HG02623 (cell line): ENCODE data around the gene FYN.

Experiments used
- ATAC-seq: cut with Tn5 transposase; IDR thresholded peaks from one replicate; pipeline ENCODE4 v1.9.1; 2021; ENCODE audit warnings: moderate library complexity; ENCODE audit not compliant: unreplicated experiment

Gene FYN

DNA sequence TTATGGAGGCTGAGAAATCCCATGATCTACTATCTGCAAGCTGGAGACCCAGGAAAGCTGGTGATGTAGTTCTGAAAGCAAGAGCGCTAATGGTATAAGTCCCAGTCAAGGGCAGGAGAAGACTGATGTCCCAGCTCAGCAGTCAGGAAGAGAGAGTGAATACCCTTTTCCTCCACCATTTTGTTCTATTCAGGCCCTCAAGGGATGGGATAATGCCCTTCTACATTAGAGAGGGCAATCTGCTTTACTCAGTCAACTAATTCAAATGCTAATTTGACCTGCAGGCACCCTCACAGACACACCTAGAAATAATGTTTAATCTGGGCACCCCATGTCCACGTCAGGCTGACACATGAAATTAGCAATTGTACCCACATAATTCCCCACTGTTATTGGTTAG is 10.8 kb upstream of the FYN start:
- ATAC-seq, result no peak

DNA sequence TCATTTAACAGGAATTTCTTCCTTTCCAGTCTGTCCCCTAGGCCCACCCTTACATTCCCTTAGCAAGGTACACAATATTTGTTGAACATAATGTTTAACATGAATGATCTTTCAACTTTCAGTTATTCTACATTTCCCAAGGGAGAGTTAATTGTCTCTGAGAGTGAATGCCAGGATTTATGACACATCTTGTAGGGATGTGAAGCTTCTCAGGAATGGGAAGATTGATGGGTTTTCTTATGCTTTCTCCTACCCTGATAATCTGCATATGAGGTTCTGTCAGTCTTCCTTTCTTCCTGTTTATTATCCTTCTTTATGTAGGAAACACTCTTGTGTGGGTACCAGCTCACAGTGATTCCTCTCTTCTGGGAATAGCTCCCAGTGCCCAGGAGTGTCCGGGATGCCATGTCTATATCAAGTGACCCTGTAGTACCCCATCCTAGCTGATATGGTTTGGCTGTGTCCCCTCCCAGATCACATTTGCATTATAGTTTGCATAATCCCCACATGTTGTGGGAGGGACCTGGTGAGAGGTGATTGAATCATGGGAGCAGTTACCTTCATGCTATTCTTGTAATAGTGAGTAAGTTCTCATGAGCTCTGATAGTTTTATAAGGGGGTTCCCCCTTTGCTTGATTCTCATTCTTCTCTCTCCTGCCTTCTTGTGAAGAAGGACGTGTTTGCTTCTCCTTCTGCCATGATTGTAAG is 7.1 kb upstream of the FYN start:
- ATAC-seq, result no peak

DNA sequence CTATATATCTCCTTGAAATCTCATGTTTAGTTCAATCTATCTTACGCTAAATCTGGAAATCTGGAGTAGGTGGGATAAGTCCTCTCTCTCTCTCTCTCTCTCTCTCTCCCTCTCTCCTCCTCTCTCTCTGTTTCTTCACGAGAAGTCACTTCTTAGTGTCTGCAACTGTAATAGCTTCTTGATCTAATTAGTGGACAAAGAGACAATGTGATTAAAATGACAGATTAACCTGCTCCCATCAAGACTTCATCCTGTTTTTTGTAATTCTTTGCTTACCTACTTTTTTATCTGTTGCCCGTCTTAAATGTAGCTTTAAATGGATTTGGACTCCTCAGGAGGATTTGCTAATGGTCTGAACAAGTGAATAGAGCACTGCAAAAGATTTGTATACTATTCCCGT is 2.5 kb upstream of the FYN start:
- ATAC-seq, result no peak

DNA sequence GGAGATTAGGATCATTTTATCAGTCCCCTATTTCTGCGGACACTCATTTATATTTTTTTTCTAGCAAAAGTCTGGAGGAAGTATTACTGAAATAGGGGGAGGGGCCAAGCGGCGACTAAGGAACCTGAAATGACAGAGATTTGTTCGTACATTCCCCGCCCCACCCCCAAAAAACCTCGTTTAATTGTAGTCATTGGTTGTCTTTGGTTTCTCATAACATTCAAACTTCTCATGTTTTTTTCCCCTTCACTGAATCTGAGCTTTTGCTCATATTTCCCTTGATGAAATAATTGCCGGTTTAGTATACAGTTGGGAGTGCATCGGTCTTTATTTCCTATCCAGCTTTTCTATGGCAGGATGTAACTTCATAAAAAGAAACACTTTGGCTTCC is 768 bp upstream of the FYN start:
- ATAC-seq, result no peak

DNA sequence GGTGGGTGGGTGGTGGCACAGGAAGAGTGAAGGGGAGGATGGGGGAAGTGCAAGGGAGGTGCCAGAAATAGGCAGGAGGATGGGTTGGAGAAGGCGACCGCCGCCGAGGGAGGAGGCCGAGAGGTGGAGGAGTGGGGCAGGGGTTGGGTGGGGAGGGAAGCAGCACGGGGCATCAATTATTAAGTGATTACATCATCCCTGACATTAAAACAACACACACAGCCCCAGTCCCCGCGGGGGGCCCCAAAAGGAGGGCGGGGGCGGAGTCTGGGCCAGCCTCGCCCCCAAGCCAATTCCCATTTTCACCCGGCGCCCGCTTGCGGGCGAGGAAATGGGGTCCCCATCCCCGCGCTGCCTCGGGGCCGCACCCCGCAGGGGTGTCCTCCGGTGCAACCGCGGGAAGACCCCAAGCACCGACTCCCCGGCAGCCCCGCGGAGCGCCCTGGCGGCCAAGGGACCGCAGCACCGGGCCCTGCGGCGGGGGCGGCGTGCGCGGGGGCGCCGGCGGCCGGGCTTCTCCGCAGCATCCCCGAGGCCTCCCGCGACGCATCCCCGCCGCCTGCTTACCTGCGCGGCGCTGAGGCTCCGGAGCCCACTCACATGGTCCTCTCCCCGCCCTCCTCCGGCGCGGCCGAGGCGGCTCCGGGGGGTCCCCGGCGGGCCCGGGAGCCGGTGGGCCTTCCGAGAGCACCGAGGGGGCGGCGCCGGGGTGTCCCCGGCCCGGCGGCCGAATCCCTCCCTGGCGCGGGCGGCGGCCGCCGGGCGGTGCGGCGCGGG is 663 bp downstream of the FYN start:
- peak; percentile 12 for ATAC-seq

DNA sequence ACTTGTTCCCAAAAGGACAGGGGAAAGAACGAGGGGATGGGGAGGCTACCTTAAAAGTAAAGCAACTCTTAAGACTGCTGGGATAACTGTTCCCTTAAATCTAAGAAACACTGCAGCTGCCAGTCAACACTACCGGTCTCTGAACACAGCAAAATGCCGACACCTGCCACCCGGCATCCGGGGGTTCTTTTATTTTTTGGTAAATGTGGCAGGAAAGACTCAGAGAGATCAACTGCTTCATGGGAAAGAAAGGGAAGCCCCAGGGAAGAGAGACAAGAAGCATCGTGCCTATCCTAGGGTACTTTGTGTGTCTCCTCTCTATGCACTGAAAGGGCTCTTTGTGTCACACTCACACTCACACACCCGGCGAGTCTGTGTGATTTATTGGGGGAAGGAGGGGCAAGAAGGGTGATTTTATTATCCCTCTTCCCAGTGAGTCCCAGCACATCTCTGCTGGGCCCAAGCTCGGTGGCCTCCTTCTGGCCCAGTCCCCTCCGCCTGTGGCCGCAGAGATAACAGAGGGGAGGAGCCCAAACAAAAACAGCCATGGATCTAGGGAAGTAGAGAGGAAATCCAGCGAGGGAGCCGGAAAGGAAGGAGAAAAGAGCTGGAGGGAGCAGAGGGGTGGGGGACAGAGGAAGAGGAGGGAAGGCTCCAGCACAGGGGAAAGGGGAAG is 1.4 kb downstream of the FYN start:
- no peak for ATAC-seq

DNA sequence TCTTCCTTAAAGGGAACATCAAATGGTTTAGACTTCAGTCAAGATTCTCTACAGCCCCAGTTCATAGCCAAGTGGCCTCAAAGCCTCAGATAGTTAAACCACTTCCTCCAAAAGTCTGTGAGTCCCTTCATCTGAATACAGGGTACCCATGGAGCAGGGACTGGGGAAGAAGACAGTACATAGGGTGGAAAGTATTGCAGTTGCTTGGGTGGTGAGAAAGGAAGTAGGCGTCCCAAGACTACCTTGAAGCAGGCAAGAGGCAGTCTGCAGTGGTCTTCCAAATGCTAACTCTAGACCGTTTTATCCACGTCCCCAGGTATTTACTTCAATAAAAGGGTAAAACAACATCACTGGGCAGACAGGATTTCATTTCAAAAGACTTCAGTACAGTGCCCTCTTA is 2.0 kb downstream of the FYN start:
- ATAC-seq, result no peak

DNA sequence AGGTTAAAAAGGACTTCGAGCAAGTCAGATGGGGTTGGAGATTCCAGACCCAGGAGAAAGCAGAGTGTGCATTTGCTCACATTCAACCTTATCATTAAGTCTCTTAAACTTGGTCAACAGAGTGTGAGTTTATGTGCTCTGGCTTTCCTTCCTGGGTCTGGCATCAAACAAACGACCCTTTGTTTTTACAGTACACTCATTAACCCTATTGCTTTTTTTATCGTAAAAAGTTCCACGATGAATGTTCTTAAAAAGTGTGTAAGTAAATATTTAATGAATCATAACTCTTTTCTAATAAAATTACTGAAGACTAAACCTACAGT is 2.5 kb downstream of the FYN start:
- no peak for ATAC-seq

DNA sequence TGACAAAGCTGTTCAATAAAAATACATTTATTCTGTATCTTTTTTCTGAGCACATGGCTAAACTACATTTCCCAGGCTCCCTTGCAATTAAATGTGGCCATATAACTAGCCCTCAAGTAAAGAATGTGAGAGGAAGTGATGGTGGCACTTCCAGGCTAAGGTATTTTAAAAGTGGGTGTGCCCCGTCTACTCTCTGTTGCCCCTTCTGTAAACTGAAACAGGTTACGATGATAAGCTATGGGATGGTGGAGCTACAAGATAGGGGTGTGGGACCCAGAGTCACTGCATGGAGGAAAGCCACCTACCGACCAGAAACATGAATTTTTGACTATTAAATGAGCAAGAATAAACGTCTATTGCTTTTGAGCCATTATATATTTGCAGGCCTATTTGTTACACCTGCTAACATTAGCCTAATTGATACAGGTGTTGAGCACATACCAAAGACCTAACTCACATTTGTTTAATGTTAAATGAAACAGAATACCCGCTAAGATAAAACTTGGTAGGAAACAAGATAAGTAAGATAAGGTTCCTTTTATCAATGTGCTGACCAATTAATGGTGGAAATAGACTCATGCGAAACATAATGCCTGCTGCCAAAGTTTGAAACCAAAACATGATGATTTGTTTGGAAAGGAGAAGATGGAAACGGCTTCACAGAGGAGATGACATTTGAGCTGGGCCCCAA is 3.1 kb downstream of the FYN start:
- ATAC-seq, result no peak

DNA sequence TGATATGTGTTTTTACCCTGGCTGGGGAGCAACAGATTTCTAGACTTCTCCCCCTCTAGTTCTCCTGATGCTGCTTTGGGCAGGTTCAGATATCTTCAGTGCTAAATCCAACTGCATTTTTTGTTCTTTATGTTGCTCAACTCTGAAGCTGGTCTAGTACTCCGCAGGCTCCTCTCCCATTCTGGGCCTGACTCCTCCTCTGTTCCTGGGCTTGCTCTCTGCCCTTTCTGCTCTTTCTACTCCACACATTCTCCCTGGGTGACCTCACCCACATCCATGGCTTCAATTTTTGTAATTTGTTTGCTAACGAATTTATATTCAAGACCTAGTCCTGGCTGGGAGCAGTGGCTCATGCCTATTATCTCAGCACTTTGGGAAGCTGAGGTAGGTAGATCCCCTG is 6.4 kb downstream of the FYN start:
- ATAC-seq, result no peak

DNA sequence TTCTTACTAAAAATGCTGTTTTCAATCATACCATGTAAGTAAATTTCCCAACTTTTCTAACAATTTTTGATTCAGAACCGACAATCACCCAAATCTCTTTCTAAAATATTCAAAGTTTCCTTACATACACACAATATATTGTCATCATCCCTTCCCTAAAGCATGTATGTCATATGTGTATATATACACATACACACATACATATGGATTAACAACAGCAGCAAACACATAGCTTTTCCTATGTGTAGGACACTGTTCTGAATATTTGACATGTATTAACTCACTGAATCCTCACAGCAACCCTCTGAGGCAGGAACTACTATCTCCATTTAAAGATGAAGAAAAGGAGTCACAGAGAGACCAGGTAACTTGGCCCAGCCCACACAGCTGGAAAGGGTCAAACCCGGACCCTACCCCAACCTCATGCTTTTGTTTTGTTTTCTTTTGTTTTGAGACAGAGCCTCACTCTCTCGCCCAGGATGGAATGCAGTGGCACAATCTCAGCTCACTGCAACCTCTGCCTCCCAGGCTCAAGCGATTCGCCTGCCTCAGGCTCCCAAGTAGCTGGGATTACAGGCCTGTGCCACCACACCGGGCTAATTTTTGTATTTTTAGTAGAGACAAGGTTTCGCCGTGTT is 7.2 kb downstream of the FYN start:
- no peak for ATAC-seq

DNA sequence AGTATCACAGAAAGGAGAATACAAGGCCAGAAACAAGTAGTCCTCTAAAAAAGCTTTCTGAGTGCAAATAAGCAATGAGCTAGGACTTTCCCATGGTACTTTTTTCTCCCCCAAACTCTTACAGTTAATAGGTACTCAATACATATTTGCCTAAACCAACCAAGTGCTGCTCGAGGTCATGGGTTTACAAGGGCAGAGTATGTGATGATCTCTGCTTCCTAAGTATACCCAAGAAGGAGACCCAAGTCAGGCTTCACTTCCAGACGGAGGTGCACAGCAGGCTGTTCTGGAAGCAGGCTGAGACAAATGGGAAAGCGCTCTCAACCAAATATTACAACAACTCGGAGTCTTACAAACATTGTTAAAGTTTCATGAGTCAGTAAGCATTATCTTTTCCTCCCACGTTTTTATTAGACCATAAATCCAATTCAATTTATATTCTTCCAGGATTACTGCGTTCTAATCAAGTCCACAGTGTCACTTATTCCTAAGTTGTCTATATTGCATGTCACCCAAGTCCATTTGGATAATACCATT is 8.1 kb downstream of the FYN start:
- ATAC-seq, result no peak

DNA sequence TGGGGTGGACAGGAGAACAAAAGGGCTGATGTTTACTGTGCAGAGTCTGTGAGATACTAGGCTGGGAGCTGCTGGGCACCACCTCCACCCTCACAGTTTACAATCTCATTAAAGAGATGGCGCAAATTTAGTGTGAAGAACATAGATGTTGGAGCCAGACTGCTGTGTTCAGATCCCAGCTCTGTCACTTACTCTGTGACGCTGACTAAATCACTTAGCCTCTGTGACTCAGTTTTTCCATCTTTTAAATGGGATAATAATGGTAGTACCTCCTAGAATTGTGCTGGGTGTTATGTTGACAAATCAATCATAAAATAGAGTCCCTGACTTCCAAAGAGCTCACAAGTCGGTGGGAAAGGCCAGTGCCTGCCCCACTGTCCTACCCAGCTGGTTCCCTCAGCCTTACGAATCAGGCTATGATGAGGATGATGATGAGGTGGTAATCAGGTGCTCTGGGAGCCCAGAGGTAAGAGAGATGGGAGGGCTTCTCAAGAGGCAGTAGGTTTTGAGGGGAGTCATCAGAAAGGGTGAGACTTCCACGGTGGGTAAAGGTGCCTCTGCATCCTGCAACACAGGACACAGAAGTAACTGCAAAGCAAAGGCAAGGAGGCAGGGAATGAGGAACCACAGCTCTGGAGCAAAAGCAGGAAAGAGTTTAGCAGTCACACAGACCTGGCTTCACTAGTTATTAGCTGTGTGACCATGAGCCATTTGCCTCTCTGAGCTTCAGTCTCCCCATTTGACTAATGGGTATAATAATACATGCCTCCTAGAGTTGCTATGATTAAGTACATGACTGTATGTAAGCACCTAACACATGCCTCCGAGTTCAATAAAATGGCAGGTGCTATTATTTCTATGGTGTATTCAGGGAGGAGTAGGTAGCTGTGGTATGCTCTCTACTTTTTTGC is 8.9 kb downstream of the FYN start:
- ATAC-seq, result no peak

DNA sequence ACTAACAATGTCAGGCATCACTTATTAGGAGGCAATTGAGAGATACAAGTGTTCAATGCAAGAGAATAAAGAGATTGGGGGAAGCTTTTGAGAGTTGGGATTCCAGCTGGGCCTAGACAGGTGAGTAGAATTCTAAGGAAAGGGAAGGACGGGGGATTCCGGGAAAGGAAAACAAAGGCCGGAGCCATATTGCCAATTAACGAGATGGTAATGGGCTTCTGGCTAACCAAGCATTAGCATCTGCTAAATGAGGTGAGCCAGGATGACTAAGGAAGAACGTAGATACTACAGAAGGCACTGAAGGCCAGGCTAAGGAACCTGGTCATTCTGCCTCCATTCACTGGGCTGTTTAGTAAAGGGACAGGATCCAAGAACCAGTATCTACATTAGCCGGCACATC is 10.5 kb downstream of the FYN start:
- no peak for ATAC-seq

DNA sequence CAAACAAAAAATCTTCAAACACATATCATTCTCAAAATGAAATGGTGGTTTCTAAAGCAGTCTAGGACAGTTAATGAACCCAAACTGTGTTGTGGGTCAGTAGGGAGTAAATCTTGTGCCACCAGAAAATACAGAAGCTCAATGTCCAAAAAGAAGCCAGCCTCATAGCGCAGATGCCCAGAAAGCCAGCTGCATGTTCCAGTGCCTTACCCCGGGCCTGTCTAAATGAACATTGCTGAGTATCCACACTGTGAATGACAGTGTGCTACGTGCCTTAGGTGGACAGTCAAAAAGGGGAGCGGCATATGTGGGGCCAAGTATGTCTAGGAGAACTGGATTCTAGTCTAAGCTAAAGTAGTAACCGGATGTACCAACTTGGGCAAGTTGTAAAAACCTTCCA is 10.9 kb downstream of the FYN start:
- no peak for ATAC-seq

DNA sequence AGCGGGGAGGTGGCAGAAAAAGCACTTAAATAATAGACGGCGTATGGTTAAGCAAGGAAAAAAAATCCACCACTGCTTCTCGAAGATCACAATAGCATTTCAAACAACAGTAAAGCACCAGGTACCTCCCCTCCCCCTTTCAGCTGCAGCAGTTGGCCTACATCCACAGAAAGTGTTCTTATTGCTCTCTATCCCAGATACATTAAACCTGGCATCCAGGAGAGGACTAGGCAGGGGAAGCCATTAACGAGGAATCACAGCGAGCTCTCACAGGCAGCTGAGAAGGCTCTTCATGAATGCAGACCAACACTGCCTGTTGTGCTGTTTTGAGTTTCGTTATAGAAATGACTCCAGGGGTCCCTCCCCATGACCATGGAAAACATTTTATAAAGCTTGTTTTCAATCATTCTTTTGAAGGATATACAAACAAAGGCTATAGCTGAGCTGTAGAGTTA is 11.8 kb downstream of the FYN start:
- no peak for ATAC-seq

DNA sequence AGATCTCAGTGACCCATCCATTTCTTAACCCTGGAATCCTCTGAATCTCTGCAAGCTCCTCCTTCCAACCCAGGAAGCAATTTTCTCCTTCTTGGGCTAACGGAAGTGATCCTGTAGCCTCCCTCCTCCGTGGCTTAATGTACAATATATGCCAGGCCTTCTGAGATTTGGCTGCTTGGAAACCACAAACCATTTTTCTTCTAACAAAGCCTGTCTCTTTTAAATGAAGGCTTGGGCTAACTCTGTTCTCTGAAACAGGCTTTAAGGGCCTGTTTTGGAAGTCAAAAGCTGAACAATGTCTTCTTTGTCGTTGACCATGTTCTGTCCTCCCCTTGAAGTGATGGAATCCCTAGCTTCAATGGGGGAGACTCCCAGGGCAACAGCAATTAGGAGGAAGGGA is 14.9 kb downstream of the FYN start:
- no peak for ATAC-seq

DNA sequence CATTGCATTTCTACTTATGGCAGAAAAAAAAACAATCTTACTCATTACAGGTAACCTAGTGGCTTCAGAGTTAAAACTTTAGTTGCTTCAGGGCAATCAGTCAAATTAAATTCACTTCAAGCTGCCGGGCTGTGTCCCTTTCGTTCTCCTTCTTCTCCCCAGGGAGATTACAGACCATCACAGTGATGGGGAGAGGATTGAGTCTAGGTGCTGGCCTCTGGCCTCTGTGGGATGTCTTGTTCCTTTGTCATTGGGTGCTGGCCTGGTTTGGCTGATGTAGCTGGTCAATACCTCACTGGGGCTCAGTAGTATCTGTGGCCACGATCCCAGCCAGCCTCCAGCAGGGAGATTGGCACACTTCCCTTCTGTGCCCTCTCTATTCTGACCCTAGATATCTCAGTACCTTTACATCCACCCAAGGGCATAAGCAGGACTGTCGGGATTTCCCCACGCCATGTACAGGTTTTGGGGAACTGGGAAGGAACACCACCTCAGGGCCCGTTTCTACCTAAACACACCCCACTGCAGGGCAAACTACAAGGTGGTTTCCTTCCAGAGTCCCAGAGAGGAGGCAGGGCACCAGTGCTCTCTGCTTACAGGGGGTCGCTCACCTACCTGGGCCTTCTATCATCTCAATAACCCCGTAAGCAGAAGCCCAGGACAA is 15.4 kb downstream of the FYN start:
- ATAC-seq, result no peak

DNA sequence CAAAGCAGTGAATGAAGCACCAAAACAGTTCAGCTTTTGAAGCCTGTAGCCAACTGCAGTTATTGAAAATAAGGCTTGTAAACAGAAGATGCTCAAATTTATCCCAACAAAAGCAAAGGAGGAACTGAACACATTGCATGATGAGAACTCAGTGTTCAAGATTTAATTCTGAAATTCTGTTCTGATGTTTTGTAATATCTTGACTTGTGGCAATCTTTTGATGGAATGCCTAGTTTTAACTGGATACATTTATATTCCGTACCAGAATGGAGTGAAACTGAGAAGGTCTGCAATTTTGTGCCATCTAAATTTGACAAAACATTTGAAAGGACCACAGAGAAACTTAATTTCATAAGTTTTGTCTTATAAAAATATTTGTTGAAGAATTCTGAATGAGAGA is 17.5 kb downstream of the FYN start:
- no peak for ATAC-seq
